ENCODE measurements around the gene POLR2E.

Gene POLR2E

DNA sequence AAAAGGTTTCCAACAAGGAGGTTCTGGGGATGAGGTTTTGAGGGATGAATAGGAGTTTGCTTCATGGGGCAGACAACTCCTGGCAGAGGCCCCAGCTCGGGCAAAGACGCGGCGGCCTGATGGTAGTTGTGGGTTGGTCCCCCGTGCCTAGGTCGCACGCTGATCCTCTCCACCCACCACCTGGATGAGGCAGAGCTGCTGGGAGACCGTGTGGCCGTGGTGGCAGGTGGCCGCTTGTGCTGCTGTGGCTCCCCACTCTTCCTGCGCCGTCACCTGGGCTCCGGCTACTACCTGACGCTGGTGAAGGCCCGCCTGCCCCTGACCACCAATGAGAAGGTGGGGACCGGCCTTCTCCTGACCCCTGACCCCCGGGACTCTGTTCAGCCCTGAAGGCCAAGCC lies 43.4 kb downstream of the POLR2E start:
- in situ Hi-C loops (cut with HindIII; ENCODE audit: low sequenced_read_pairs) = no loop called here

DNA sequence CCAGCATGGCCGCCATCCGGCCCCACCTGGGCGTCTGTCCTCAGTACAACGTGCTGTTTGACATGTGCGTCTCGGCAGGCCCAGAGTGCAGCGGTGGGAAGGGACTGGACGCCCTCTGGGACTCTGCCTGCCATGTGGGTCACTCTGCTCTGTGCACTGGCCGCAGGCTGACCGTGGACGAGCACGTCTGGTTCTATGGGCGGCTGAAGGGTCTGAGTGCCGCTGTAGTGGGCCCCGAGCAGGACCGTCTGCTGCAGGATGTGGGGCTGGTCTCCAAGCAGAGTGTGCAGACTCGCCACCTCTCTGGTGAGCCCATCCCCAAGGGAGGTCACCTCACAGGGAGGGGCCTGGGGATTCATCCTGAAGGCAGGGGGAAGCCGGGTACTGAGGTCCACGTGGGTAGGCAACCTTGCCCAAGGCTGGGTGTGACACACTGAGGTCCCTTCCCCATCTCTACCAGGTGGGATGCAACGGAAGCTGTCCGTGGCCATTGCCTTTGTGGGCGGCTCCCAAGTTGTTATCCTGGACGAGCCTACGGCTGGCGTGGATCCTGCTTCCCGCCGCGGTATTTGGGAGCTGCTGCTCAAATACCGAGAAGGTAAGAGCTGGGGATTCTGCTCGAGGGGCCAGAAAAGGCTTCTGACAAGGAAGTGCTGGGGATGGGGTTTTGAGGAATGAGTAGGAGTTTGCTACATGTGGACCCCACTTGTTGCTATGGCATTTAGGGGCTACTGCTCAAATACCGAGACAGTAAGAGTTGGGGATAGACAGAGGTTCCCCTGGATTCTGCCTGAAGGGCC lies 44.0 kb downstream of the POLR2E start:
- in situ Hi-C loops (cut with HindIII; ENCODE audit: low sequenced_read_pairs) = no loop called here

DNA sequence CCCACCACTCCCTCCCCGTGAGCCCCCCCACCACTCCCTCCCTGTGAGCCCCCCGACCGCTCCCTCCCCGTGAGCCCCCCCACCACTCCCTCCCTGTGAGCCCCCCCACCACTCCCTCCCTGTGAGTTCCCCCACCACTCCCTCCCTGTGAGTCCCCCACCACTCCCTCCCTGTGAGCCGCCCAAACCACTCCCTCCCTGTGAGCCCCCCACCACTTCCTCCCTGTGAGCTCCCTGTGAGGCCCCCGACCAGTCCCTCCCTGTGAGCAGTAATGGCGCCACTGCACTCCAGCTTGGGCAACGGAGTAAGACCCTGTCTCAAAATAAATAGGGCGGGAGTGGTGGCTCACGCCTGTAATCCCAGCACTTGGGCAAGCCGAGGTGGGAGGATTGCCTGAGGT lies 45.4 kb downstream of the POLR2E start:
- in situ Hi-C loops (cut with HindIII; ENCODE audit: low sequenced_read_pairs) = no loop called here

DNA sequence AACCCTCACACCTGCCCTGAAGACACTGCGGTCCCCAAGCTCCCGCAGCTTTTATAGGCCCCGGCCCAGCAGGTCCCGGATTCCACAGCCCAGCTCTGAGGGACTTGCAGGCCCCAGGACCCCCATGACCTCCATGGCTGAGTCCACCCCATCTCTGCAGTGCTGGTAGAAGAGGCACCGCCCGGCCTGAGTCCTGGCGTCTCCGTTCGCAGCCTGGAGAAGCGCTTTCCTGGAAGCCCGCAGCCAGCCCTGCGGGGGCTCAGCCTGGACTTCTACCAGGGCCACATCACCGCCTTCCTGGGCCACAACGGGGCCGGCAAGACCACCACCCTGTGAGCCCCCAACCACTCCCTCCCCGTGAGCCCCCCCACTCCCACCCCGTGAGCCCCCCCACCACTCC lies 46.1 kb downstream of the POLR2E start:
- in situ Hi-C loops (cut with HindIII; ENCODE audit: low sequenced_read_pairs) = no loop called here

DNA sequence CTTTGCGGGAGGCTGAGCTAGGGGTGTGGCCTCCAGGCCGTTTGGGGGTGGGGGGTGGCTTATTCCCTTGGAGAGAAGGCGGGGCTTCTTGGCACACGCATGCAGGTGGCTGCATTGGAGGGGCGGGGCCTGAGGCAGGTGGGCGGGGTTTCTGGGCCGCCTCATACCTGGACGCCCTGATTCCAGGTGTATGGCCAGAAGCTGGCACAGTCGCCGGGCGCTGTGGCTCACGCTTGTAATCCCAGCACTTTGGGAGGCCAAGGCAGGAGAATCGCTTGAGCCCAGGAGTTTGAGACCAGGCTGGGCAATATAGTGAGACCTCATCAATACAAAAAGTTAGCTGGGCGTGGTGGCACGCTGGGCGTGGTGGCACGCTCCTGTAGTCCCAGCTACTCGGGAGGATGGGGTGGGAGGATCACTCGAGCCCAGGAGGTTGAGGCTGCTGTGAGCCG lies 47.5 kb downstream of the POLR2E start:
- in situ Hi-C loops (cut with HindIII; ENCODE audit: low sequenced_read_pairs) = no loop called here

DNA sequence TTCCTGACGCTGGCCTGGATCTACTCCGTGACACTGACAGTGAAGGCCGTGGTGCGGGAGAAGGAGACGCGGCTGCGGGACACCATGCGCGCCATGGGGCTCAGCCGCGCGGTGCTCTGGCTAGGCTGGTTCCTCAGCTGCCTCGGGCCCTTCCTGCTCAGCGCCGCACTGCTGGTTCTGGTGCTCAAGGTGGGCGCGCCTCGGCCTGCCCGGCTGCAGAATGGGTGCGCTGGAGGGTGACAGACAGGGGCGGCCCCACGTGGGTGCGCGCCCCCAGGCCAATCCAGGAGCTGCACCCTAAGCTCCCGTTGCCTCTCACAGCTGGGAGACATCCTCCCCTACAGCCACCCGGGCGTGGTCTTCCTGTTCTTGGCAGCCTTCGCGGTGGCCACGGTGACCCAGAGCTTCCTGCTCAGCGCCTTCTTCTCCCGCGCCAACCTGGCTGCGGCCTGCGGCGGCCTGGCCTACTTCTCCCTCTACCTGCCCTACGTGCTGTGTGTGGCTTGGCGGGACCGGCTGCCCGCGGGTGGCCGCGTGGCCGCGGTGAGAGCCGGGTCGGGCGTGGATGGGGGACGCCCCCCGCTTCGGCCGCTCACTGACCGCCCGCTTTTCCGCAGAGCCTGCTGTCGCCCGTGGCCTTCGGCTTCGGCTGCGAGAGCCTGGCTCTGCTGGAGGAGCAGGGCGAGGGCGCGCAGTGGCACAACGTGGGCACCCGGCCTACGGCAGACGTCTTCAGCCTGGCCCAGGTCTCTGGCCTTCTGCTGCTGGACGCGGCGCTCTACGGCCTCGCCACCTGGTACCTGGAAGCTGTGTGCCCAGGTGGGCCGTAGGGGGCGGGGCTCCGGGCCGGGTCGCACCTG lies 48.1 kb downstream of the POLR2E start:
- in situ Hi-C loops (cut with HindIII; ENCODE audit: low sequenced_read_pairs) = no loop called here

DNA sequence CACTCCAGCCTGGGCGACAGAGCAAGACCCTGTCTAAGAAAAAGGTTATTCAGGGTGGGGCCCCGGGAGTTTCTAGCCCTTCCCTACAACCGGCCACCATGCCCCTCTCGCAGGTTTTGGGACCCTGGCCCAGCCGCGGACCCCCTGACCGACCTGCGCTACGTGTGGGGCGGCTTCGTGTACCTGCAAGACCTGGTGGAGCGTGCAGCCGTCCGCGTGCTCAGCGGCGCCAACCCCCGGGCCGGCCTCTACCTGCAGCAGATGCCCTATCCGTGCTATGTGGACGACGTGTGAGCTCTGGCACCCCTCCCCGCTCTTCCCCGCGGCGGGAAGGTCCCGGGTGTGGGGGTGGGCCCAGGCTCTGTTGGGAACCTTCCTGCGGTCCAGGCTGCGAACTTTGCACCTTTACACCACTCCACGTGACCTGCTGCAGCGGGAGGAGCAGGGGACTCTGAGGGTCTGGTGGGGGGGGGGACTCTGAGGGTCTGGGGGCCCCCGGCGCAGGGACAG lies 49.0 kb downstream of the POLR2E start:
- in situ Hi-C loops (cut with HindIII; ENCODE audit: low sequenced_read_pairs) = no loop called here

DNA sequence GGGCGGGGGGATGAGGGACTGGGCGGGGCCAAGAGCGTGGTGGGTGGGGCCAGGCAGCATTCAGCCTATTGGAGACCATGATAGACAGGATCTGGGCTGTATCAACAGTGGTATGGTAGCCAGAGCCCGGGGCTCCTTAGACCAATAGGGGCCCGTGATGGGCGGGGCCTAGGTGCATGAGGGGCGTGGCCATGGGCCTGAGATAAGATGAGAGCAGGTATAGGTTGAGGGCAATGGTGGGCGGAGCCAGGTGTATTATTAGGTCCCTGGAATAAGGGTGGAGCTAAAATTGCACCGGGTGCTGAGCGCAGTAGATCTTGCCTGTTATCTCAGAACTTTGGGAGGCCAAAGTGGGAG lies 50.0 kb downstream of the POLR2E start:
- in situ Hi-C loops (cut with HindIII; ENCODE audit: low sequenced_read_pairs) = no loop called here

DNA sequence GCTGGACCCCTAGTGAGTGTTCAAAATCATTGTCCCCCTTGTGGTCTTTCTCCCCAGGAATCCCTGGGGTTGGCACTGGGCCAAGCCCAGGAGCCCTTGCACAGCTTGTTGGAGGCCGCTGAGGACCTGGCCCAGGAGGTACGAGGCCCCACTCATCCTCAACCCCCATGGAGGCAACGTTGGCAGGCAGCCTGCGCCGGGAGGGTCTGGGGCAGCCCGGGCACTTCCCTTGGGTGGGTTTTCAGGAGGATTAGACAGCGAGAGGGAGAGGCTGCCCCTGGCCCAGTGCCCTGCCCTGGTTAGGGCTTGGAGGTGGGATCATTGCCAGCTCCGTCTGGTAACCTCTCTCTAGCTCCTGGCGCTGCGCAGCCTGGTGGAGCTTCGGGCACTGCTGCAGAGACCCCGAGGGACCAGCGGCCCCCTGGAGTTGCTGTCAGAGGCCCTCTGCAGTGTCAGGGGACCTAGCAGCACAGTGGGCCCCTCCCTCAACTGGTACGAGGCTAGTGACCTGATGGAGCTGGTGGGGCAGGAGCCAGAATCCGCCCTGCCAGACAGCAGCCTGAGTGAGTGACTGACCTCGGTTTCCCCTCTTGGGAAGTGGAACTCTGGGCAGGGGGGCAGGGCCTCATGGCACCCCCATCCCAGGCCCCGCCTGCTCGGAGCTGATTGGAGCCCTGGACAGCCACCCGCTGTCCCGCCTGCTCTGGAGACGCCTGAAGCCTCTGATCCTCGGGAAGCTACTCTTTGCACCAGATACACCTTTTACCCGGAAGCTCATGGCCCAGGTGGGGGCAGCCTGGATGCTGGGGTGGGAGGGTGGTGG lies 52.3 kb downstream of the POLR2E start:
- in situ Hi-C loops (cut with HindIII; ENCODE audit: low sequenced_read_pairs) = no loop called here

DNA sequence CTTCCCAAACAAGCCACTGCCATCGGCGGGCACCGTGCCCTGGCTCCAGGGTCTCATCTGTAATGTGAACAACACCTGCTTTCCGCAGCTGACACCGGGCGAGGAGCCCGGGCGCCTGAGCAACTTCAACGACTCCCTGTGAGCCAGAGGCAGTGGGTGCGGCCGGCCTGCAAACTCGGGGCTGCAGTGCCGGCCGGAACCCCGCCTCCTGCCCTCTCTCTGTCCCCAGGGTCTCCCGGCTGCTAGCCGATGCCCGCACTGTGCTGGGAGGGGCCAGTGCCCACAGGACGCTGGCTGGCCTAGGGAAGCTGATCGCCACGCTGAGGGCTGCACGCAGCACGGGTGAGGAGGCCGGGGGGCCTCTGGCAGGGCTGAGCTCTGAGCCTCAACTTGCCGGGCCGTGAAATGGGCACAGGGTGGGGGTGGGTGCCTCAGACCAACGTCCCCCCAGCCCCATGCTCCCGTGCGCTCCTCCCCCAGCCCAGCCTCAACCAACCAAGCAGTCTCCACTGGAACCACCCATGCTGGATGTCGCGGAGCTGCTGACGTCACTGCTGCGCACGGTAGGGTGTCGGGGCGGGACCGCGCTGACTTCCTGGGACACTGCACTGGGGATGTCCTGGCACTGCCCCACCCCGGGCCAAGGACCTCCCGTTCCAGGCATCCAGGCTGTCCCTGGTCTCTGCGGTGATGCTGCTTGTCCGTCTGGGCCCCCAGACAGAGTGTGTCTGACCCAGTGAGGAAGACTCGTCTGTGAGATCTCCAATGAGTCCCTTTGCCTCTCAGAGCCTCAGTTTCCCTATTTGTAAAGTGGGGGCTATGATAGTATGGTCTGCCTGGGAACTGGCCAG lies 53.1 kb downstream of the POLR2E start:
- in situ Hi-C loops (cut with HindIII; ENCODE audit: low sequenced_read_pairs) = no loop called here

DNA sequence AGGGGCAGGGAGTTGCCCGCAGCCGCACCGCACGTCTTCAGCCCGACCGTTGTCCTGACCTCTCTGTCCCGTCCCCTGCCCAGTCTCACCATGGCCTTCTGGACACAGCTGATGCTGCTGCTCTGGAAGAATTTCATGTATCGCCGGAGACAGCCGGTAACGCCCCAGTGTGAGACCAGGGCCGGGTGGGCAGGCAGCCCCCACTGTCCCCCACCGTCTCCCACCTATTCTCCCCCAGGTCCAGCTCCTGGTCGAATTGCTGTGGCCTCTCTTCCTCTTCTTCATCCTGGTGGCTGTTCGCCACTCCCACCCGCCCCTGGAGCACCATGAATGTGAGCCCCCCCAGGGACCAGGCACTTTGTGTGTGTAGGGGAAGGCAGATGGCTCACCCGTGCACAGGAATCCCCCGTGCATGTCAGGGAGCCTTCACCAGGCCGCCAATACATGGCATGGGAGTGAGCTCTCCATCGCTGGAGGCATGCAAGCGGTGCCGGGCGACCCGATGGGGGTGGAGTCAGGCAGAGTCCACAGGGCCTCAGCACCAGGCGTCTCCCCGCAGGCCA lies 53.8 kb downstream of the POLR2E start:
- in situ Hi-C loops (cut with HindIII; ENCODE audit: low sequenced_read_pairs) = no loop called here

DNA sequence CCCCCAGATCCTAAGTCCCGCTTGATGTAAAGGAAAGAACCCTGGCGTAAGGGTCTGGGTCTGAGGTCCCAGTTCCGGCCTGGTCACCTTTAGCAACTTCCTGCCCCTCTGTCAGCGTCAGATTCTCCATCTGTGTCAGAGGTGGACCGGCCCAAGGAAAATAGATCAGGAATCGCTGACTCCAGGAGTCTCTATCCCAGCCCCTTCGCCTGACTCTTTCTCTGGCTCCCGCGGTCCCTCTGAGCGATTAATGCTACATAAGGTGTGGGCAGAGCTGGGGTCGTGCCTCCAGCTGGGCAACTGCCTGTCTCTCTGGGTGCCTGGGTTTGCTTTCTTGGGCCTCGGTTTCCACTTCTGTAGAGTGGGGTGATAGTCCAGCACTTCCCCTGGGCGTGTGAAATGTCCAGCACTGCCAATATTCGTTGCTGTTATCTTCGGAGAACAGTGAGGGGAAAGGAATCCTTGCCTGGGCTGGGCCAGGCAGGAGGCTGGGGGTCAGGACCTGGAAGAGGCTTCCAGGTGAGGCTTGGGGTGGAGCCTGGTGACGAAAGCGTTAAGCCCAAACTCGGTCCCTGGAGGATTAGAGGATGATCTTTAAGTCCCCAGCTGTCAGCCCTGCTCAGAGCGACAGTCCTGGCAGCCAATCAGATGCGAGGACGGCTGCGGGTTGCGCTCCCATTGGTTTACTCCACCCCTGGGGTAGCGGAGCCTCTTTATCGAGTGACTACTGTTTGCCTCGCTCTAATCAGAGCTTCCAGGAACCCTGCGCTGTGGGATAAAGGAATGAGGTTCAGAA lies 54.5 kb downstream of the POLR2E start:
- in situ Hi-C loops (cut with HindIII; ENCODE audit: low sequenced_read_pairs) = no loop called here

DNA sequence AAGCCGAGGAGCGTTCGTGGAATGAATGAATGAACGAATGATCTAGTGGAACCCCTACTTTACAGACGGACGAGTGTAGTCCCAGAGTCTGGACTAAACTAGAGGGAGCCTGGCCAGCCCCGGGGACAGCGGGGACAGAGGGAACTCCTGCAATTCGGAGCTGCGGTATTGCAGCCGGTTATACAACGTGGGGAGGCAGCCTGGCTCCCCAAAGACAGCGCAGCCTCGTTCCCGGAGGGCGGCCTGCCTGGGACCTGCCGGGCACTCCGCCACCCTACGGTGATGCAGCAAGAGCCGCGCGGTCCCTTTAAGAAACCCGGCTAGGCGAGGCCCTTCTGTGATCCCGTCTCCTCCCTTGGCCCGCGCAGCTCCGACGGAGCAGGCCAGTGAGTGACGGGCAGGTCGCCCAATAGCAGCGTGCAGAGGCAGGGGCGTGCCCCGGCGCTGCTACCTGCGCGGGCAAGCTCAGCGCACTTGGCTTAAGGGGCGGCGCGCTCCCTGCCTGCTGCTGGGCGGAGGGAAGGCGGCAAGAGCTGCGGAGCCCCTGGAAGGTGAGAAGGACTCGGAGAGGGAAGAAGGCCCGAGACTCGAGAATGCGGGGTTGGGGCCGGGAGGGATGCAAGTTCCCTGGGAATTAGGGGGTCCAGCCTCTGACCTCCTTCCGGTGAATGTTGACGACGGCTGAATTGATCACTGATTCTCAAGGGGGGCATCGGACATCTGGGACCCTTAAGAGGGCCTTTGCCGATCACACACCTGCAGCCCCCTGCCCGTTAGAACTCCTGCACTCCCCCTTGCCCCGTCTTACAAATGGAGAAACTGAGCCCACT lies 55.3 kb downstream of the POLR2E start, which contains the start of gene ABCA7:
TSS of gene ABCA7 (plus strand) at position 462 of the 830 bp plus-strand sequence. CDS start 1,255 bp downstream, outside the sequence.
- in situ Hi-C loops (cut with HindIII; ENCODE audit: low sequenced_read_pairs) = no loop called here

DNA sequence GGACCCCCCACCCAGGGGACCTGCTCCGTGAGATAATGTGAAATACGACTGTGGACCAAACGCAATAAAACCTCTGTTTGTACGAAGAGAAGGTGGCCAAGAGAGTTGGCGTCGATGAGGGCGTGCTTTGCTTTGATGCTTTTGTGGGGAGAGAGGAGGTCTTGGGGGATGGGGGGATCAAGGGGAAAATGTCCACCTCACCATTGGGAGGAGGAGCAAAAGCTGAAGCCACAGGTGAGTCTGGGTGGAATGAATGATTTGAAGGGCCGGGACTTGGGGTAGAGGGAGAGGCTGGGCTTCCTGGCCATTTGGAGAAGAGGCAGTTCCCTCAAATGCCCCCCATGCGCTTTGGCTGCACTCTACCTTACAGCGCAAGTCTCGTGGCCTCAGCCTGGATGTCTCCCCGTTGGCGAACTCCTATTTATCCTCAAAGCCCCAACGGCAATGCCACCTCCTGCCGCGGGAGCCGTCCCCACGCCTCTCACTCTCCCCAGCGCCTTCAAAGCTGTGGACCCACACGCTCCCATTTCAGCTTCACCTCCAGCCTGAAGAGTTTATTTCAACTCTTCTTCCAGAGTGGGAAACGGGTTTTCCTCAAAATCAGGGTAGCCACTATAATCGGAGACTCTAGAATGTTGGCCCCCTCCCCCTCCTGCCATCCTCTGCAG lies 56.1 kb downstream of the POLR2E start:
- in situ Hi-C loops (cut with HindIII; ENCODE audit: low sequenced_read_pairs) = no loop called here

DNA sequence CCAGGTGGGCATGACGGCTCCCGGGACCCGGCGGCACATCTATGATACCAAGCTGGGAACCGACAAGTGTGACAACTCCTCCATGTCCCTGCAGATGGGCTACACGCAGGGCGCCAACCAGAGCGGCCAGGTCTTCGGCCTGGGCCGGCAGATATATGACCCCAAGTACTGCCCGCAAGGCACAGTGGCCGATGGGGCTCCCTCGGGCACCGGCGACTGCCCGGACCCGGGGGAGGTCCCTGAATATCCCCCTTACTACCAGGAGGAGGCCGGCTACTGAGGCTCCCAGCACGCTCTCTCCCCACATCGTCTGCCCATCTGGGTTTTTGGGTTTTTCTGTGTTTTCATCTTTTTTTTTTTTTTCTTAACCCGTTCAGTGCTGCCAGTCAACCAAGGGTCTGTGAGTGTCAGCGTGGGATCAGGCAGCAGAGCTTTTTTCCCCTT lies 57.5 kb downstream of the POLR2E start:
- in situ Hi-C loops (cut with HindIII; ENCODE audit: low sequenced_read_pairs) = no loop called here
